ENCODE results near the gene C19orf12. TPM values are rescaled to one million over a fixed set of nuclear protein-coding genes. Genes with fewer than 3 reads are reported as not detected.

The C19orf12 gene
- total RNA-seq, 1 experiment from 2014 or later, result 17.5 TPM

DNA sequence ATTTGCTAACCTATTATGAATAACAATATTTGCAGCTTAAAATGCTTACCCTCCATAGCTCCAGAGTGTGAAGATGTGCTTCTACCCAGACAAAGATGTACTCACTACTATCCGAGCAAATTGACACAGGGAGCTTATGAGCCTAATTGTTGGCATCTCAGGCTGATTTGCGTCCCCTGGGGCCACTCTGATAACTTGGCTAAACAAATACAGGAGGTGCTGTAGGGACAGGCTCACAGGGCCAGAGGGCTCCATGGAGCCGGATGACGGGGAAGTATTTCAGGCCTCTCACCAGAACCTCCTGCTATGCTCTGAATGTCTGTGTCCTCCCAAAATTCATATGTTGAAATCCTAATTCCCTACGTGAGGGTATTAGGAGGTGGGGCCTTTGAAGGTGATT is 26.7 kb upstream of the C19orf12 start:
- H2BK15ac ChIP-seq (ENCODE audit: low read depth, low read length), result no peak overlapping the region
- H4K8ac ChIP-seq (replicated peaks; ENCODE audit: insufficient read length, low read depth, low read length), result no peak overlapping the region
- no peak for TF ChIP-seq CTCF (conservative IDR thresholded peaks at IDR 0.05)
- no peaks in the 10 kb centered on the region for H3K27me3 ChIP-seq (ENCODE audit: insufficient read depth, low read length)
- Mint-ChIP-seq H3K27me3 (ENCODE audit: low read depth) (0 out of 2 replicates have a peak, but pooled peaks cover 1% of the 10 kb centered on the region), H3K4me1 (no peaks in the 10 kb centered on the region), H3K27ac (no peak overlapping the region), H3K9me3 (no peaks in the 10 kb centered on the region), H3K36me3 (ENCODE audit: insufficient read depth in 1 of 3, low read depth in 3 of 3) (no peaks in the 10 kb centered on the region), H3K4me3 (no peak overlapping the region)
- no peak overlapping the region for H3K9ac ChIP-seq (ENCODE audit: extremely low read depth, insufficient read length, low read length)
- H2AK5ac ChIP-seq (ENCODE audit: insufficient read length, low read length), result no peak overlapping the region
- H2BK5ac ChIP-seq (ENCODE audit: insufficient read length, low read length), result no peak overlapping the region
- no peak overlapping the region for H2BK20ac ChIP-seq (ENCODE audit: low read depth, low read length, poor library complexity, severe bottlenecking)
- no peak overlapping the region for H4K5ac ChIP-seq (ENCODE audit: insufficient read length, low read depth, low read length)
- WGBS (ENCODE audit: extremely low coverage, insufficient read length, low lambda C conversion rate), result no CpG with 5 or more reads among the region's 5 CpGs
- no peak overlapping the region for H3K56ac ChIP-seq (ENCODE audit: insufficient read length, low read depth, low read length)
- no peaks in the 10 kb centered on the region for H3K79me1 ChIP-seq (ENCODE audit: insufficient read depth, low read depth, low read length, poor library complexity, severe bottlenecking)
- no peak overlapping the region for H3K27ac ChIP-seq (ENCODE audit: insufficient read length, low read depth, low read length)
- no peaks in the 10 kb centered on the region for H3K23me2 ChIP-seq (ENCODE audit: insufficient read length, low read depth, low read length, poor library complexity, severe bottlenecking)
- no peaks in the 10 kb centered on the region for H3K4me1 ChIP-seq (ENCODE audit: insufficient read depth, low read length)
- H2AFZ ChIP-seq (ENCODE audit: low read length), result no peak overlapping the region
- DNase-seq, result no peak
- H3K4me2 ChIP-seq (ENCODE audit: insufficient read depth, insufficient read length, low read length), result no peak overlapping the region
- no peaks in the 10 kb centered on the region for H4K20me1 ChIP-seq (ENCODE audit: control insufficient read depth, insufficient read depth, insufficient read length)
- H3K14ac ChIP-seq (ENCODE audit: insufficient read depth, low read length), result no peak overlapping the region
- H3K18ac ChIP-seq (ENCODE audit: insufficient read length, low read depth, low read length), result no peak overlapping the region
- H3K23ac ChIP-seq (ENCODE audit: insufficient read length, low read depth, low read length), result no peak overlapping the region
- no peak overlapping the region for H2BK12ac ChIP-seq (ENCODE audit: insufficient read length, low read depth, low read length)
- H3T11ph ChIP-seq (ENCODE audit: low read length), result no peak overlapping the region
- no peak overlapping the region for H2BK120ac ChIP-seq (ENCODE audit: low read depth, low read length, poor library complexity, severe bottlenecking)
- no peak overlapping the region for H3K4ac ChIP-seq (ENCODE audit: low read depth, low read length)
- H4K91ac ChIP-seq (ENCODE audit: insufficient read length, low read depth, low read length), result no peak overlapping the region
- H3K9me3 ChIP-seq (ENCODE audit: control insufficient read depth, low read depth, low read length), result no peaks in the 10 kb centered on the region
- no peaks in the 10 kb centered on the region for H3K79me2 ChIP-seq (ENCODE audit: insufficient read depth, low read length)
